Neural progenitor cell (in vitro differentiated cells): ENCODE data around the gene KRTAP20-3.

Experiments used
- CTCF ChIP-seq: fragments of 200-600 bp; sonication (generic); IDR thresholded peaks from 2 replicates; pipeline ENCODE4 v1.5.1; 2017; ENCODE audit warnings: antibody characterized with exemption, mild to moderate bottlenecking
- EZH2 ChIP-seq: fragments of 200-600 bp; sonication (generic); IDR thresholded peaks from 2 replicates; pipeline ENCODE4 v1.6.1; 2017; ENCODE audit warnings: antibody characterized with exemption, mild to moderate bottlenecking, moderate library complexity

- TF ChIP-seq CTCF (no peak), EZH2 (no peak)
Measured at GRCh38 chr21:30625449-30626165, 17.1 kb upstream of the KRTAP20-3 start.
